HG03558 (cell line): Measurements from ENCODE around the gene BRD1.

ENCODE experiments used
- ATAC-seq: cut with Tn5 transposase; IDR thresholded peaks from one replicate; pipeline ENCODE4 v1.9.1; 2021; ENCODE audit warnings: moderate number of reproducible peaks; ENCODE audit not compliant: unreplicated experiment; ENCODE audit errors: extremely low read depth

BRD1 gene

DNA sequence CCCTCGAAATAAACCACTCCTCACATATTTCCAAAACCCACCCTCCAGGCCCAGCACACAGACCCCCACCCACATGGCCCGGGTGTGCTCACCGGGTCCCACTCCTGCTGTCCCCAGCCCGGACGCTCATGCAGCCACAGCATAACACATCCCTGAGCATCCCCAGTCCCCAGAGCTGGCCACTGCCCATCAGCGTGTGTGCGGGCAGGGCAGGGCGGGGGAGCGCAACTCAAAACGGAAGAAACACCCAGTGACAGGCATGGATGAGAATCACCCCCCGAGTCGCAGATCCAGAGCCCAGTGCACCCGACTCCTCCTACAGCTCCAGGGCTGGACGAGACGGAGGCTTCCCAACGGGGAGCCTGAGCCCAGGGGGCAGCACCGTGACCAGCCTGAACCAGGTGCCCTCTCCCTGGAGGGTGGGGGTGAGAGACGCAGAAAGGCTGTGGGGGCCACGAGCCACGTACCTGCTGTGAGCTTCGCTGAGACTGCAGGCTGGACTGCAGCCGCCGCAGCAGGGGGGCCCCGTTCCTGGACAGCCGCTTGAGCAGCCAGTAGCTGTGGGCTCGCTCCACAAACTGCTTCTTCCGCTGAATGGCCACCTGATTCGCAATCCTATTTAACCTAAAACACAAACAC lies 23.8 kb downstream of the BRD1 start:
- no peak for ATAC-seq

DNA sequence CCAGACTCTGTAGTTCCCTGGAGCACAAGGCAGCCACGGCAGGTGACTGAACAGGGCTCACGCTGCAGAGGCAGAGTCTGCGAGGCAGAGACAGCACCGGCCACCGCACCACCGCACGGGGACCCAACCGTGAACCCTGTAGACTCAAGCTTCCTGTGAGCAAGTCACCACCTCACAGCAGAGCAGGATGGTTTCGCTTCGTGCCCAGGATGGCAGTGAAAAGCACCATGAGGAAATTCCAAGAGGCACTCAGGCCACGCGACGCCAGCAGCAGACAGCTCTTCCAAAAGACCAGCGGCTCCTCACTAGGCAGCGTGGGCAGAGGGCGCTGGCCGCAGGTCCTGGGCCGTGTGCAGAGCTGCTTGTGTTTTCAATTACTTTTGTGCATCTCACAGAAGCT lies 24.5 kb downstream of the BRD1 start:
- ATAC-seq = no peak

DNA sequence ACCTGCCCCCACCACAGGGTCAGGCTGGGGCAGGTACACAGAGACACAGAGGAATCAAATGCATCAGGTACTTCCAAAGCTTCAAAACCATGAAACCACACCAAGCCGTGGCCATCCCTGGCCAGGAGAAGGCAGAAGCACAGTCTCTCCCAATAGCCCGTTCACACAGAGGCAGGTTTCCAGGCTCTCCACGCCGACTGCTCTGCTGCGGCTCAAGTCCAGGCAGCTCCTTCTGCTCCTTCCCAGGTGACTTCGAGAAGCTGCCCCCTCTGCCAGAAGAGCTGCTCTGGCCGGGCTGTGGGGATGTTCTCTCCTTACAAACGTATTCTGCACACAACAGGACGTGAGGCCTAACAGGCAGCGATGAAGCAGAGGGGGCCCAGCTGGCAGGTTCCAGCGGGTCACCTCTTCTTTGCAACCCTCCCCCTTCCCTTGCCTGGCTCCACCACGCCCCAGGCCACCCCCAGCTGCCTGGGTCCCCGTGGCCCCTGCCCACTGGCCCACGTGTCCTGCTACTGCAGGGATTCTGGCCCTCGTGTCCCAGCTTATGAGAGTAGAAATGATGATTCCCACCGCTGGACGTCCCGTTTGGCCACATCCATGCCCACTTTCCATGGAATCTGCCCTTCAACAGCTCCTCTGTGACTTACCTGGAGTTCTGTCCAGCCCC lies 26.1 kb downstream of the BRD1 start:
- ATAC-seq = no peak

DNA sequence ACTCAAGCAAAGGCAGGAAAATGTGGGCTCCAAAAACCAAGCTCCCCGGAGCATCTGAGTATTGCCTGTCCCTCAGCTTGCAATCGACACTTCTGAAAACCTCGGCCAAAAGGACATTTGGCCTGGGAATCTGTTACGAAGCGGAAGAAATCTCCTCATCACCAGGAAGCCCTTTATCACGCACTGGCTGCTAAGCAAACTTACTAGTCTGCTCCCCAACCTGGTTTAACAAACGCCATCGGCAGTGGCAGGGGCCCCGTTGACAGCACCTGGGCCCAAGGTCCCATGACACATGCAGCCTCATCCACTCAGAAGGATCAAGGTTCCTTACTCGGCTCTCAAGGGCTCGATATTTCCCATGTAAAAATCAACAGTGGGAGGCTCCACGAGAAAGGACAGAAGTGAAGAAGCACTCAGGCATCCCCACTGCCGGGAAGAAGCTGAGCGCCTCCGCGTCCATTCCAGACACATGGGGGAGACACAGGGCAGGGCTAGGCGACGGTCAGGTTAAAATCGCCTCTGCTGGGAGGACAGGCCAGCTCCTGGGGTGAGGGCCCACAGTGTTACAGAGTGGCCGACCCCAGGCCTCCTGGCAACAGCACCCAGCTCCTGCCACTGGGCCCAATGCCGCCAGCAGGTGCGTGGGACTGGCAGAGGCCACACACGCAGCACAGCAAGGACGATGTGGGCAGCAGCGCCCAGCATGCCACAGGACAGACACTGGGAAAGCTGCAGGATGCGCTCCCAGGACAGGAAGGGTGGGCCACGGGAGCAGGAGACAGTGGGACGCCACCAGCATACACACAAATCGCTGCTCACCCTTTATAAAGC lies 27.1 kb downstream of the BRD1 start:
- ATAC-seq = no peak

DNA sequence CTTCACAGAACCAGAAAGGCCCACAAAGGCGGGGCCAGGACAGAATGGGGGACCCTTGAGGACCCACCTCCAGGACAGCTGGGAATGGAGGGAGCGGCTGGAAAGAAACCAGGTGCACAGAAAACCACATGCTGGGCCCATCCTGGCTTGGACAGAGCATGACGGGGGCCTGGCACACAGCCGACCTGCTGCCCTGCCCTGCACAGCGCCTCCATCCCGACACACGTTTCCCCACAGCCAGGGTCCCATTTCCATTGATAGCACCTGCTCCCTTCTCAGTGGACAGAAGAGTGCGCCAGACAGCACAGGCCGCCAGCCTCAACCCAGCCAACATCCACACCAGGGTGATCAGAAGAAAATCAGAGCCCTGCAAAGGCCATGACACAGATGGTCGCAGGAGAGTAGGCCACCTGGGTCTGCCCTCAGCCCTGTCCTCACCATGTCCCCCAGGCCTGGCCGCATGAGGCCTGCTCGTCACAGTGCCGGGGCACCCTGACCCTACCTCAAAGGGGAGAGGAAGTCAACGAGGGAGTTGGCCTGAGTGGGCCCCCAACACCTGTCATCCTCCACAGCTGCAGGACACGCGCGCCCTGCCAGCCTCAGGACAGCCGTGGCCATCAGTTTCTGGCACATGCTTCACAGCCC lies 28.1 kb downstream of the BRD1 start:
- ATAC-seq = no peak

DNA sequence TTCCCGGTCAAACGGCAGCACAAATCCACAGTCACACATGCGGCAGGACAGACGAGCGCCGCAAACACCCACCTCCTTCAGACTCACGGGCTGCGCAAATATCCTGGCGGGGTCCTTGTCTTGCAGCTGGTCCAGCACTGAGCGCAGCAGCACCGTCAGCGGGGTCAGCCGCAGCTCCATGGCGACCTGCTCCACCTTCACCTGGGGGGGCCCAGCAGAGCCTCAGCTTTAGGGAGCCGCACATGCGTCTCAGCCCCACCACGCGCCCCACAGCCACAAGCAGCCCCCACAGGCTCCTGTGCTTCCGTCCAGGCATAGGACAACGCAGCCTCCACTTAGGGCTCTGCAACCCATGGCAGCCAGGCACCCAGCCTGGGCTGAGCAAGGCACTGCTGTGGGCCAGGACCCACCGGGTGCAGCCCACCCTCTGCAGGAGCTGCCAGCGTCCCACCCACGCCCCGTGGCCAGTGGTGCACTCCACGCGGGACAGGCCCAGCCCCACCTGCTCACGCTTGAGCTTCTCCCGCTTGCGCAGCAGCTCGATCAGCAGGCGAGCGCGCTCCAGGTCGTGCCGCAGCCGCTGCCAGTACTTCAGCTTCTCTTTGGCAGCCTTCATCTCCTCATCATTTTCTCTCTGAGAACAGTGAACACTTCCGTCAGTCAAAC lies 29.1 kb downstream of the BRD1 start:
- no peak for ATAC-seq

DNA sequence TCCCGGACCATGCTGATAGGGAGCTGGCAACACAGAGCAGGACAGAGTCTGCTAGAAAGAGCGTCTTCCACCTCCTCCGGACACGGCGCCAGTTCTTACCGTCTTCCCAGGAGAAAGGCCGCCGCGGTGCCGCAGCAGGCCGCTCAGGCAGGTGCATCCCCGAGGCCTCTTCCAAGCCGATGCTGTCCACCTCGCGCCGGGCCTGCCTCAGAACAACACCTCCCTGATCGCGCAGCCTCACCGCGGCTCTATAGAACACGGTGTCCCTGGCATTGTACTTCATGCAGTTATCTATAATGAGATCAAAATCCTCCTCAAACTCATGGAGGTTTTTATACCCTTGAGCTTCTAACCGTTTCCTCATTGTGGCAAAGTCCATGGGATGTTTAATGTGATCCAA lies 30.0 kb downstream of the BRD1 start:
- no peak for ATAC-seq

DNA sequence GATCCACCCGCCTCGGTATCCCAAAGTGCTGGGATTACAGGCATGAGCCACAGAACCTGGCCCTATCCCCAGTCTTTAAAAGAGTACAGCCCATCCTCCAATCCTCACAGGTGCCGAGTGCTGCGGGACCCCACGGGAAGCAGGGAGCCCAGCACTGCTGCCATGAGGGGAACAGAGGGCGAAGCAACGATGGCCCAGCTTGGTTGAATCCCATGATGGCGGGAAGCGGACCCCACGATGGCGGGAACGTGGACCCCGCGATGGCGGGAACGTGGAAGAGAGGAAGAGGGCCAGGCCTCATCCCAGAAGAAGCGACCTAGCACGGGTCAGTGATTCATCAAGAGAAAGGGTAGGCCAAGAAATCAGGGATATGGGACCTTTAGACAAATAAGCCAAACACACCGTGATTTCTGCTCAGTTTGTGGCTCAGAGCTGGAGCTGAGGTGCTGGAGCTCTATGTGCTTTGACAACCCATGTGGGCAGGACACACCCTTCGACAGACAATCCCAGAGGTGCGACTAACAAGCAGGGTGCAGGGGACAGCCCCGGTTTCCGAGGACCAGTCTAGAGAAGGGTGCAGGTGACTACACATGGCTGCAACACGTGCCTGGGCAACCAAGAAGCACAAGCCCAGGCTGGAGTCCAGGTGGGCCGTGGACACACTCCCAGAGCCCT lies 30.9 kb downstream of the BRD1 start:
- ATAC-seq = no peak

DNA sequence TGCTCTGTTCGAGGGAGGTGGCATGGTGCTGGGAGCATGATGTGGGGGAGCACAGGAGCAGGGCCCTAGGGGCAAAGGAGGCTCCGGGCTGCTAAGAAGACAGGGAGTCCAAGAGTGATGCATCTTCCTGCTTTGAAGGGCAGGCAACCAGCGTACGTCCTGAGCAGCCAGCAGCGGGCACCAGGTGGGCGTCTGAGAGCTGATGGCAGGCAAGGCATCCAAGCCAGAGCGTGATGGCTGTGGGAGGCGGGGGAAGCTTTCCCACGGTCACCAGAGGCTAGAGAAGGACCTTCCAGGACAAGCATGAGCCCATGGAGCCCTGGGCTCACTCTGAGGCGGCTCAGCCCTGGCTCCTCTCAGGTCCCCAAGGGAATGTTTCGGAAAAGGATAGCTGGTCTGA lies 32.2 kb downstream of the BRD1 start:
- no peak for ATAC-seq

DNA sequence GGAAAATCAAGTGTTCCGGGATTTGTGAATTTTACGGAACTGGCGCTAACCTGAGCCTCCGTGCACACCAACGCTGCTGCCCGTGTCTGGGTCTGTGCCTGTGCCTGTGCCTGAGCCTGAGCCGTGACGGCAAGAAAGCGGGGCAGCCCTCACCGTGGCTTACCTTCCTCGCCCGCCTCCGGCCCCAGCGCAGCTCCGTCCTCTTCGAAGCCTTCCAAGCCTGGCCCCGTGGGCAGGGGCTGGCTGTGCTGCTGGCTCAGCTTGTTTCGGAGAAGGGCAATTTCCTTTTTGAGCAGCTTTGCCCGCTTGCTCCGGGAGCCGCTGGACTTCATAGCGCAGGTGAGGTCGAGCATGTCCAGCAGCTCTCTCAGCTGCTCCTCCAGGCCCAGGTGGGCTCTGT lies 33.8 kb downstream of the BRD1 start:
- no peak for ATAC-seq

DNA sequence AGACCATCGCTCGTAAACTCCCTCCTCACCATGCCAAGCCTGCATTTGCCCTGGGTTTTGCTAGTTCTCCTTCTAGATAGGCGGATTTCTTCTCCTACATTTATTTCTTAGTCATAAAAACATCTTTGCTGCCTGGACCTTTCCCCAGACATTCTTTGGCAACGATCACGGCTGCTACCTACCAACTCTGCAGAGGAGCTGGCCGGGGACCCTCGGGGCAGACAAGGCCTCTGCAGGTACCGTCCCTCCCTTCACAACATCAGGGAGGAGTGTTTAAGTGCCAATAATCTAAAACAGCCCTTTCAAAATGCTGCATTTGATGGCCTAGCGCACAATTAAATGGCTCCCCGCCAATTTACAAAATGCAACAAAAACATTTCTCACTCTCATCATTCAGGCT lies 34.4 kb downstream of the BRD1 start:
- ATAC-seq = no peak

DNA sequence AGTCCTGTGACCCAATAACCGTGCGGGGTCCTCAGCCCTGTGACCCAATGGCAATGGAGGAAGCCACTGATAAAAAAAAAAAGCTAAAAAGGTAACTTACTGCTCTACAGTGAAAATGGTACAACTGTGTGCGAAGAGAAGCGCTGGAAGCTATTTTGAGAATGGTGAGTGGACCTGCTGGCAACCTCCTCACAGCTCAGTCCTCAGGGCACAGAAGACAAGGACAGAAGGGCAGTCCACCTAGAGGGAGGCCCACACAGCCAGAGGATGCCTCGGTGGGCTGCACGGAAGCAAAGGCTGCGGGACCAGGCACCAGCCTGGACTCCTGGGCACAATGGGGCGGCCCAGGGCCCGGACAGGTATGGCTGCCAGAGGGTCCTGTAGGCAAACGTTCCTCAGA lies 35.6 kb downstream of the BRD1 start:
- ATAC-seq = no peak

DNA sequence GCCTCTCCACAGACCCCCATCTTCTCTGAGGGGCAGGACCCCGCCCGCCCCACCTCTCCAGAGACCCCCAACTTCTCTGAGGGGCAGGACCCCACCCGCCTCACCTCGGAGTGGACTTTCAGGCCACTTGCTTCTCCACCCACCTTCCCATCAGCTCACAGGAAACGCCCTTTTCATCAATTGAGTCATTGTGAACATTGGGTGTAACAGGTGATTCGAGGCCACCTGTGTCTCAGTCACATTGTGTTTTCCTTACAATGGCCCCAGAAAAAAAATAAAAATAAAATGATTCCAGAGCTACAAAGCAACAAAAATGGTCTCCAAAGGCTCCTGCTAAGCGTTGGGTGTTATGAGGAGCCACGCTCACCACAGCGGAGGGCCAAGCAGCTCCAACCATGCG lies 36.0 kb downstream of the BRD1 start:
- ATAC-seq = no peak

DNA sequence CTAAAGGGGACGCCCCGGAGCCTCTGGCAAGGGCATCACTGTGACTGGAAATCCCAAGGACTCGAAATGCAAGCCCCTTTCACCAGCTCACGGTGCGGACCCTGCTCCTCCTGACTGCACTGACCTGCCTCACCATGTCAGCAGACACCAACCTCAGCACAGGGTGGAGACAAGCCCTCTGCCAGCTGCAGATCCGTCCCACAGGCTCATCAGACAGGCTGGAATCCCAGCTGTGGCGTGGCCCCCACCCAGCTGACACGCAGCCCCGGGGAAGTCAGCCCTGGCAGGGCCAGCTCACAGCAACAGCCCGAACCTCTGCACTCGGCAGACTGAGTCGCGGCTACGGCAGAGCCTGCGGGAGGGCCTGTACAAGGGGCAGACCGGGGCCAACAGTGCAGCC lies 36.8 kb downstream of the BRD1 start:
- no peak for ATAC-seq

DNA sequence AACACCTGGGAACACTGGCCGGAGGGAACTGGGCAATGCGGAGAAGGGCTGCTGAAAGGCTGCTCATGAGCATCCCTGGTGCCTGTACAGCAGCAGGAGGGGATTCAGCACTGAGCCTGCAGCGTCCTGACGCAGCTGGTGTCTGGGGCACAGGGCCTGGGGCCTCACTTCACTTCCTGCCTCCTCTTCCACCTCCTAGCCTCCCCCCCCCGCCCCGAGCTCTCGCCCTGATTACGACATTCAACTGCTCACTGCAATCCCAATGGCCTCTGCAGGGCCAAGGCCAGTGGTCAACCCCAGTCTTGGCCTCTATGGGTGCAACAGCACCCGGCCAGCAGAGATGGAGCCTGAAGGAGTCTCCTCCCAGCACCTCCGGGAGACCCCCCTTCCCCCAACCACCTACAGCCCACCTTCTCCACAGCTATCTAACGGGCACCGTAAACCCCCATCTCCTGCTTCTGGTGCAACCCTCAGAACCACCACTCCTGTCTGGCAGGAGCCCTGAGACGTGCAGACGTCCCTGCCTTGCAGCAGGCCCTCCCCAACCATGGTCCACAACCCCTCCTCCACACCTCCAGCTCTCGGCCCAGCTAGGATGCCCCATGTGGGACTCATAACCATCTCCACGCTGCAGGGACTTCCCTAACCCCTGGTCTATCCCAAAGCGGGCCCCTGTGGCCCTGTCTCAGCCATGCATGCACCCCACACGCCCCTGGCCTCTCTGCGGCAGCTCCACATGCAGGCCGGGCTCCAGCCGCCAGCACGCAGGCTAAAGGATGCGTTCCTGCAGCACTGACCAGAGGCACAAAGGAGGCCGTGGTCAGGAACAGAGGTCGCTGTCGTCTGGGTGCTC lies 38.2 kb downstream of the BRD1 start:
- ATAC-seq = no peak

DNA sequence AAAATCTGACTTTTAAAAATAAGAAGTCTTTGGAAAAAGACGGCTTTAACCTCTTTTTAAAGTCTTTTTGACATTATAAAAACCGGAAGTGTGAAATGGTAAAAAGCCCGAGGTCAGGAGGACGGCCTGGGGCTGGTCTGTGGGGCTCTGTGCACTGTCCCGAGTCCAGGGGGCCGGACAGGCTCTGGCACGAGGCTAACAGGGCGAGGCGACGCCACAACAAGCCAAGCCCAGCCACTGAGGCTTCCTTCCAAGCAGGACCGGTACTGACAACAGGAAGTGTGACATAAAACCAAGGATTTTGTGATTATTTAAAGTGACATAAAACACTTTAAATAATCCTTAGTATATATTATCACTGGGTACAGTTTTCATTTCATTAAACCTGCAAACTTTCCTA lies 39.2 kb downstream of the BRD1 start:
- no peak for ATAC-seq

DNA sequence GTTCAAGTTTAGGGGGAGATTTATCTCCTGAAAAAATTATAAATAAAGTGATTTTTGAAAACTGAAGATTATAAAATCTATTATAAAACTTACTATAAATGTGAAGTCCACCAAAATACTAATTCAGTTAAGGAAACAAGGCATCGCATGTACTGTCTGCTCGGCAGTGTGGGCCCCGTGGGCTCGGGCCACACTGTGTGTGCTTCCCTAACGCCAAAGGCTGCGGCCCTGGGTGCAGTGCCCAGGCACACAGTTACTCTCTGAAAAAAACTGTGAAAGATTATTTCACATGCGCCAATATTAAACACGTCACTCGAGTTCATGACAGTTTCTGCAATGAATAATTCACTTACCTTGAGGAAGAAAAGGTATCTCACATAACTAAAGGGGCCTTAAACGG lies 39.8 kb downstream of the BRD1 start:
- ATAC-seq = no peak

DNA sequence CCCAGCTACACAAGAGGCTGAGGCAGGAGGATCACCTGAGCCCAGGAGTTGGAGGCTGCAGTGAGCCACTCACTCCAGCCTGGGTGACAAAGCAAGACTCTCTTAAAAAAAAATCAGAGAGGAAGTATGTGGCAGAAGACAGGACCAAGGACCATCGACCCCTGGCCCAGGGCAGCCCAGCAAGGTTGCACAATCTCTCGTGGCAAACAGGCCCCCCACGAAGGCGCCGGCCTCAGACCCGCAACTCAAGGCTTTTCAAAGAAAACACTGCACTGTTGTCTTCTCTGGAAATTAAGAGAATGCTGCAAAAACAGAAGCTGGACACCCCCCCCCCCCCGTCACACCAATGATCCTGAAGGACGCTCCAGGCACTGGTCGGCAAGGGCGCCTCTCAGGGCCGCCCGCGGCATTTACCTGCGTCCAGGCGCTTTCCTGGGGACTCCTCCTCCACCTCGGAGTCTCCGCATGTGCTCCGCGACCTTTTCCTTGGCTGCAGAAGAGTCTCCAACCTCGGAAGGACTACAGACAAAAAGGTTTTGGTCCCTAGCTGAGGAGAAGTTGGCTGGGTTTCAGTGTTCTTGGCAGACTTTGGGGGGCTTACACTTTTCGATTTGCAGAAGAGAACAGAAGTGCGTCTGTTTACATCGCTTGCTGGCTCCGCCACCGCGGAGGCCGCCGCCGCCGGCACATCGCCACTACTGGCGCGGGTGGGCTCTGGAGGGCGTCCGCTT lies 40.5 kb downstream of the BRD1 start:
- ATAC-seq = no peak
